Measurements from ENCODE around the gene LRRC18. TPM values are rescaled to one million over a fixed set of nuclear protein-coding genes. Genes with fewer than 3 reads are reported as not detected.

LRRC18 gene
- total and polyA plus RNA-seq, 8 donors = 0.46 to 2.6 (median 0.72) TPM; not detected in 5

DNA sequence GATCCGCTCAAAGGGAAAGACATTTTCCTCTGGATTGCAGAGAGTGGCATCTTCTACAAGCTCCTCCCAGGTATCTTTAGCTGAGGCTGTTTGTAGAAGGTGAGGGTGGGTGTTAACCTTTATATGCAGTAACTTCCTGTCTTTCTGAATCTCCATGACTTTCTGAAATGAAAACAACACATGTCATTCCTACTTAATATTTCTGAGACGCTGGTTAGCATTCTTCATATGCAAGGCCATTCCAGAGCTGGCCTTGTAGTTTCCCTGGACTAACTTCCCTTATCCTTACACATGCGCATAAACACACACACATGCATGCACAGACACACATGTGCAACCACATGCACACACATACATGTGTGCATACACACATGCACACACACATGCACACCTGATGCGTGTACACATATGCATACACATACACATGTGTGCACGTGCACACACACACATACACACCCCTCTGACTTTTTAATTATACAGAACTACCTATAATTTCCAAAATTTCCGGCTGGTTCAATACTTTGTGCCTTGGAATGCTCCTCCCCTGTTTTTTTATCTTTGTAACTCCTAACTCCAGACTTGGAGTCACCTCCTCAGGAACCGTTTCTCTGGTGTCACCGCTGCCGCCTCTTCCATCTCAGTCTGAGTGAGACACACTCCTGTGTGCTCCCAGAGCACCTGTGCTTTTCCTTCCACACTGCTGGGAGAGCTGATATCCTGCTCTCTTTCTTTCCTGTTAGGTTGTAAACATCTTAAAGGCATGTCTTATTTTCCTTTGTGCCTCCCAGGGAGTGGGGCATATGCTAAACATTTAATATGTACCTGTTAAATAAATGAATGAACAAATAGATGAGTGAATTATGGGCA is 55.2 kb downstream of the LRRC18 start:
- H3K9me3 ChIP-seq = peaks cover 0 to 4% (median 0%) of the 10 kb centered on the region in 4 donors
- H3K4me3 ChIP-seq = no peak overlapping the region
- H3K4me1 ChIP-seq = no peaks in the 10 kb centered on the region
- no peak for DNase-seq
- H3K27me3 ChIP-seq = no peaks in the 10 kb centered on the region
- WGBS, 5 donors = 77 to 85% (median 83%) methylated on average over 9 of the region's 9 CpGs
- H3K27ac ChIP-seq = no peak overlapping the region
- no peak for TF ChIP-seq EP300 (IDR thresholded peaks at IDR 0.05)
- TF ChIP-seq POLR2A (IDR thresholded peaks at IDR 0.05) = no peak
- TF ChIP-seq, protein P1, sequence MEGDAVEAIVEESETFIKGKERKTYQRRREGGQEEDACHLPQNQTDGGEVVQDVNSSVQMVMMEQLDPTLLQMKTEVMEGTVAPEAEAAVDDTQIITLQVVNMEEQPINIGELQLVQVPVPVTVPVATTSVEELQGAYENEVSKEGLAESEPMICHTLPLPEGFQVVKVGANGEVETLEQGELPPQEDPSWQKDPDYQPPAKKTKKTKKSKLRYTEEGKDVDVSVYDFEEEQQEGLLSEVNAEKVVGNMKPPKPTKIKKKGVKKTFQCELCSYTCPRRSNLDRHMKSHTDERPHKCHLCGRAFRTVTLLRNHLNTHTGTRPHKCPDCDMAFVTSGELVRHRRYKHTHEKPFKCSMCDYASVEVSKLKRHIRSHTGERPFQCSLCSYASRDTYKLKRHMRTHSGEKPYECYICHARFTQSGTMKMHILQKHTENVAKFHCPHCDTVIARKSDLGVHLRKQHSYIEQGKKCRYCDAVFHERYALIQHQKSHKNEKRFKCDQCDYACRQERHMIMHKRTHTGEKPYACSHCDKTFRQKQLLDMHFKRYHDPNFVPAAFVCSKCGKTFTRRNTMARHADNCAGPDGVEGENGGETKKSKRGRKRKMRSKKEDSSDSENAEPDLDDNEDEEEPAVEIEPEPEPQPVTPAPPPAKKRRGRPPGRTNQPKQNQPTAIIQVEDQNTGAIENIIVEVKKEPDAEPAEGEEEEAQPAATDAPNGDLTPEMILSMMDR (IDR thresholded peaks at IDR 0.05) = no peak
- H3K36me3 ChIP-seq = no peaks in the 10 kb centered on the region
- intact Hi-C loops (cut with DNase I; ENCODE audit: low total_unique reads) = no loop called here

DNA sequence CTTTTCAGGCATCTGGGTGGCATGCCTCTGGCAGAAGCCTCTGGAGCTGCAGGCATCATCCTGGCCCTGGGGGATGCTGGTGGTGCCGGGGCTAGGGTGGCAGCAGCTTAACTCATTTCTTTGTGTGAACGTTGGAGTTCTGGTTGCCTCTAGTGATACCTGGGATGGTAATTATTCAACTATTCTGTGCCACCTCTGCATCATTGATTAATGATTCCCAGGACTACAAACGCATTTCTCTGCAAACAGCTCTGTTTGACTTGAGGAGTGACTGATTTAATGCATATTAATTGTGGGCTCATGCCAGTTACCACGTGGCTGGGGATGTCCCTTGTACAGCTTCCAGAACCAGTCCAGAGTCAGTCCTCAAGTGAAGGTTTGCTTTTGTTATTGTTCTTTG is 55.9 kb downstream of the LRRC18 start:
- Histone ChIP-seq H3K4me1 (no peaks in the 10 kb centered on the region), H3K27me3 (no peaks in the 10 kb centered on the region), H3K27ac (no peak overlapping the region), H3K4me3 (no peak overlapping the region), H3K9me3 (peaks cover 0 to 4% (median 0%) of the 10 kb centered on the region in 4 donors), H3K36me3 (no peaks in the 10 kb centered on the region)
- DNase-seq = no peak
- WGBS, 5 donors = 44 to 53% (median 48%) methylated on average over 4 of the region's 4 CpGs
- intact Hi-C loops (cut with DNase I; ENCODE audit: low total_unique reads) = no loop called here
- no peak for TF ChIP-seq POLR2A (IDR thresholded peaks at IDR 0.05)
- TF ChIP-seq, protein P1 (IDR thresholded peaks at IDR 0.05) = no peak
- no peak for TF ChIP-seq POLR2AphosphoS5 (IDR thresholded peaks at IDR 0.05)
- TF ChIP-seq EP300 (IDR thresholded peaks at IDR 0.05) = no peak

GRCh38 chr10:48882881-48883280 is 56.8 kb downstream of the LRRC18 start:
- no peaks in the 10 kb centered on the region for H3K36me3 ChIP-seq
- intact Hi-C loops (cut with DNase I; ENCODE audit: low total_unique reads) = no loop called here
- no peak overlapping the region for H3K27ac ChIP-seq
- H3K9me3 ChIP-seq = peaks cover 0 to 4% (median 0%) of the 10 kb centered on the region in 4 donors
- TF ChIP-seq POLR2AphosphoS5 (IDR thresholded peaks at IDR 0.05) (no peak), EP300 (IDR thresholded peaks at IDR 0.05) (no peak), POLR2A (IDR thresholded peaks at IDR 0.05) (no peak)
- TF ChIP-seq, protein P1 (IDR thresholded peaks at IDR 0.05) = no peak
- H3K4me1 ChIP-seq = no peaks in the 10 kb centered on the region
- H3K4me3 ChIP-seq = no peak overlapping the region
- WGBS, 5 donors = 72 to 97% (median 89%) methylated on average over 2 of the region's 2 CpGs
- H3K27me3 ChIP-seq = no peaks in the 10 kb centered on the region
- DNase-seq = no peak

DNA sequence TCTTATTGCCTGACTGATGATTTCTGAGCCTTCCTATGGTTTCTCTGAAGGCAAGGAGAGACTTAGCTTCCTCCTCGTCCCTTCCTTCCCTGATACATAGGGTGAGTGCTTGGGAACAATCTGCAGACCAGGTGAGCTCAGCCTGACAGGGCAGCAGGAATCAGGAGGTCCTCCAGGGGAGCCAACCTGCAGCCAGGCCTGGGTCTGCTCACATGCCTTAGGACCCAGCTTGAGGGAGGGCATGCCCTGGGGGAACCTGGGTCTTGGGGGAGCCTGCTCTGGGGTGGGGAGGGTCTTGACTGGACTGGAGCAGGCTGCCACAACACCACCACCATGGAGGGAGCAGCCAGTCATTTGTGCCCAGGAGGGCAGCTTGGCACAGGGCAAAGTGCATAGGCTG is 57.7 kb downstream of the LRRC18 start:
- Histone ChIP-seq H3K27me3 (no peaks in the 10 kb centered on the region), H3K9me3 (peaks cover 0 to 4% (median 0%) of the 10 kb centered on the region in 4 donors), H3K27ac (no peak overlapping the region), H3K4me1 (no peaks in the 10 kb centered on the region), H3K4me3 (no peak overlapping the region), H3K36me3 (no peaks in the 10 kb centered on the region)
- no peak for DNase-seq
- TF ChIP-seq, protein P1 (IDR thresholded peaks at IDR 0.05) = no peak
- TF ChIP-seq POLR2A (IDR thresholded peaks at IDR 0.05) (no peak), EP300 (IDR thresholded peaks at IDR 0.05) (no peak), POLR2AphosphoS5 (IDR thresholded peaks at IDR 0.05) (no peak)
- WGBS, 5 donors = 50 to 100% (median 78%) methylated on average over 1 of the region's 1 CpG
- intact Hi-C loops (cut with DNase I; ENCODE audit: low total_unique reads) = no loop called here
